Naive thymus-derived CD4-positive, alpha-beta T cell (primary cell): ENCODE results near the gene ANKRD36C. TPM values are rescaled to one million over a fixed set of nuclear protein-coding genes. Genes with fewer than 3 reads are reported as not detected.
"Not testable (repeated sequence)": the region's sequence is repeated elsewhere in the genome, so short reads cannot be mapped to it uniquely, and the experiment has no call there.

Source experiments
- ATAC-seq: fragments of 150-1000 bp; cut with Tn5 transposase; 2 replicates; pipeline ENCODE4 v1.10.0; 2021; ENCODE audit warnings: mild to moderate bottlenecking, moderate library complexity
- CTCF ChIA-PET: fragments of 350-600 bp; sonication (Branson Sonifier 250); formaldehyde crosslinking; loops from one replicate; lab custom pipeline; 2021; ENCODE audit warnings: antibody characterized with exemption; lab: Charles Lee
- POLR2A ChIA-PET: fragments of 350-600 bp; sonication (Branson Sonifier 250); formaldehyde crosslinking; loops from one replicate; lab custom pipeline; 2021; ENCODE audit warnings: antibody characterized with exemption, inconsistent platforms; lab: Charles Lee
- DNase-seq, 9 donors: peaks; one replicate each; pipeline versions ENCODE4 v3.0.0 to v3.0.0-alpha.2; 2020 to 2022; ENCODE audit warnings: mixed read lengths in 1 of 9
- H3K27ac ChIP-seq: one replicate; pipeline ENCODE4 v1.7.0; 2013; ENCODE audit warnings: mild to moderate bottlenecking, low read depth, low read length, moderate library complexity
- H3K27me3 ChIP-seq, 2 donors: one replicate each; pipeline ENCODE4 v1.7.0; 2013; ENCODE audit warnings: low read length in 2 of 2, mild to moderate bottlenecking in 2 of 2, moderate library complexity in 2 of 2; ENCODE audit not compliant: control insufficient read depth in 2 of 2, insufficient read depth in 2 of 2
- H3K36me3 ChIP-seq, 3 experiments: 1 replicate in 2 of 3; 2 replicates in 1 of 3; pipeline ENCODE4 v1.7.0; 2013; ENCODE audit warnings: low read length in 3 of 3, mild to moderate bottlenecking in 3 of 3, moderate library complexity in 1 of 3; ENCODE audit not compliant: insufficient read depth in 3 of 3, control insufficient read depth in 2 of 3
- H3K4me1 ChIP-seq, 2 donors: one replicate each; pipeline ENCODE4 v1.7.0; 2013; ENCODE audit warnings: low read length in 2 of 2, mild to moderate bottlenecking in 2 of 2, moderate library complexity in 1 of 2; ENCODE audit not compliant: control insufficient read depth in 2 of 2, insufficient read depth in 2 of 2
- H3K4me3 ChIP-seq: 2 replicates; pipeline ENCODE4 v1.7.0; 2013; ENCODE audit warnings: mild to moderate bottlenecking, low read length
- H3K9me3 ChIP-seq, 3 experiments: 1 replicate in 2 of 3; 2 replicates in 1 of 3; pipeline ENCODE4 v1.7.0; 2013; ENCODE audit warnings: low read length in 3 of 3; ENCODE audit not compliant: control insufficient read depth in 2 of 3
- H3K27ac Mint-ChIP-seq, 9 donors: one replicate each; pipeline ENCODE4 v1.8.0; 2020 to 2022; ENCODE audit warnings: mixed read lengths in 9 of 9, mild to moderate bottlenecking in 8 of 9, moderate library complexity in 5 of 9, inconsistent platforms in 2 of 9
- H3K27me3 Mint-ChIP-seq, 5 donors: one replicate each; pipeline ENCODE4 v1.8.0; 2021 to 2022; ENCODE audit warnings: mixed read lengths in 5 of 5, mild to moderate bottlenecking in 1 of 5
- H3K36me3 Mint-ChIP-seq, 5 donors: one replicate each; pipeline ENCODE4 v1.8.0; 2020 to 2022; ENCODE audit warnings: mixed read lengths in 5 of 5, mild to moderate bottlenecking in 3 of 5, inconsistent platforms in 1 of 5
- H3K4me1 Mint-ChIP-seq, 7 donors: one replicate each; pipeline ENCODE4 v1.8.0; 2020 to 2022; ENCODE audit warnings: mixed read lengths in 7 of 7, mild to moderate bottlenecking in 3 of 7, inconsistent platforms in 1 of 7
- H3K4me3 Mint-ChIP-seq, 10 donors: one replicate each; pipeline ENCODE4 v1.8.0; 2020 to 2022; ENCODE audit warnings: mild to moderate bottlenecking in 10 of 10, mixed read lengths in 10 of 10, moderate library complexity in 6 of 10, inconsistent platforms in 2 of 10
- H3K9me3 Mint-ChIP-seq, 11 donors: one replicate each; pipeline ENCODE4 v1.8.0; 2020 to 2022; ENCODE audit warnings: mixed read lengths in 11 of 11, mild to moderate bottlenecking in 4 of 11, inconsistent platforms in 1 of 11, moderate library complexity in 1 of 11
- intact Hi-C, 2 donors: fragments of 100-400 bp; cut with micrococcal nuclease; formaldehyde crosslinking; loops; one replicate each; pipeline ENCODE4 v1.15.1; 2023
- polyA plus RNA-seq, 2 donors: library from polyadenylated mRNA; unstranded; fragments of 300-500 nt; fragmentation: Illumina TruSeq; gene quantifications; one replicate each; pipeline ENCODE4 v1.2.3, GENCODE V29; 2021
- total RNA-seq, 6 experiments: library from RNA in 5 of 6; stranded (reverse) in 5 of 6; gene quantifications; 1 replicate in 5 of 6; 2 replicates in 1 of 6; pipeline ENCODE4 v1.2.3 and lab custom pipeline; 2021 to 2026

Gene ANKRD36C
- total and polyA plus RNA-seq, 7 experiments from 2014 or later, result 12.7 to 96.9 (median 74.8) TPM

DNA sequence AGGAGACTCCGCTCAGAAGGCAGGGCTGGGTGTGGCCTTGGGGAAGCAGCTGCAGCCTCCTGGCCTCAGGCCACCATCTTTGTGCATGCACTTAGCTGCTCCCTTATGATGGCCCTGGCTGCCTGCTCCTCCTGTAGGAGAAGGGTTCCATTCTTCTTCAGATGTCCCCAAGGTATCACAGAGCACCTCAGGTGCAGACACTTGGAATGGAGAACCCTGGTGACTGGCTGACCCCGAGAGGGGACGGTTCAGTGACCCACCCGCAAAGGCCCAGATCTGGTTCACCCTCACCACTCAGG is 33.5 kb upstream of the ANKRD36C start:
- intact Hi-C loops, result no loop called here
- H3K9me3 Mint-ChIP-seq, result no peaks in the 10 kb centered on the region

DNA sequence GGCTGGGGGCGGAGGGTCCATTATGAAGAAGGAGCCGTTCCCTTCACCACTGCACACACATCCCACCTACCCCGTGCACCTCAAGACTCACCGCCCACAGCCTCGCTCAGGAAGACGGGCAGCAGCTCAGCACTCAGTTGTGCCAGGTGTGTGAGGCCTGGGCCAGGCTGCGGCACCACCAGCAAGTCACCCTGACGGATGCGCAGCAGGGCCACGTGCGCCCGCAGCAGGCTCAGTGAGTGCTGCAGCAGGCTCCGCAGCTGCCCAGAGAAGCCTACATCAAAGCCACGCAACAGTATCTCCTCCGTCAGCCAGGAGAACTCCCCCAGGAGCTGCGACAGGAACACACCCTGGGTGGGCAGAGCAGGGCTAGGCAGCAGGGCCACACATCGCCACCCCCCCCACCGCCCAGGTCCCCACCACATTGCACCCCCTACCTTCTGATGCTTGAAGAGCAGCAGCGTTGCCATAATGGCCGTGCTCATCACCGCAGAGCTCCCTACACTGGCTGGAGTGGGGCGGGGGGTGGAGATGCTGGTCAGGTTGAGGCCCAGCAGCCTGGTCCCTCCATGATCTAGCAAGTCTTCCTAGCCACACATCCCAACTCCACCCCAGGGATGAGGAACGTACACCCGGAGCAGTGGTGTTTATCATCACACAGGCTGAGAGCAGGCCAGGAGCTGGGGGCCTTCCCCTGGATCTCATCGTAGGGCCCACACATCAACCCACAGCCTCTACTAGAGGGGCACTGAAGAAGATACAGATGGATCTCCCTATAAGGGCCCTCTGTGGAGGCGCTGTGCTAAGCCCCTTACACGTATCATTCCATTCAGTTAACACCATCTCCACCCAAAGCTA is 32.9 kb upstream of the ANKRD36C start:
- no peak for DNase-seq
- no peak overlapping the region for H3K27ac Mint-ChIP-seq
- intact Hi-C loops, result no loop called here
- H3K4me3 Mint-ChIP-seq, result no peak overlapping the region
- CTCF ChIA-PET, result interaction anchor here (1.1 kb wide), 1 partner anchor 94 kb away, joined by 3 read pairs; no protein-coding TSS in a partner anchor
- Histone ChIP-seq H3K4me3 (no peak overlapping the region), H3K4me1 (no peaks in the 10 kb centered on the region), H3K27ac (no peak overlapping the region), H3K27me3 (no peaks in the 10 kb centered on the region), H3K36me3 (no peaks in the 10 kb centered on the region), H3K9me3 (no peaks in the 10 kb centered on the region)
- peaks cover 0 to 3% (median 0%) of the 10 kb centered on the region in 7 donors for H3K4me1 Mint-ChIP-seq
- ATAC-seq, result no peak
- POLR2A ChIA-PET, result no interaction called here
- no peaks in the 10 kb centered on the region for H3K9me3 Mint-ChIP-seq
- no peaks in the 10 kb centered on the region for H3K36me3 Mint-ChIP-seq
- no peaks in the 10 kb centered on the region for H3K27me3 Mint-ChIP-seq

More for the DNA sequence above, 33.5 kb upstream of the ANKRD36C start:
- POLR2A ChIA-PET, result no interaction called here
- H3K36me3 Mint-ChIP-seq, result no peaks in the 10 kb centered on the region
- H3K27me3 Mint-ChIP-seq, result no peaks in the 10 kb centered on the region
- no peak for ATAC-seq
- peaks cover 0 to 3% (median 0%) of the 10 kb centered on the region in 7 donors for H3K4me1 Mint-ChIP-seq
- H3K4me3 ChIP-seq, result no peak overlapping the region
- no peak for DNase-seq
- no peak overlapping the region for H3K27ac ChIP-seq
- no peaks in the 10 kb centered on the region for H3K4me1 ChIP-seq
- H3K27ac Mint-ChIP-seq, result no peak overlapping the region
- no peaks in the 10 kb centered on the region for H3K36me3 ChIP-seq
- CTCF ChIA-PET, result interaction anchor here (1.1 kb wide), 1 partner anchor 93 kb away, joined by 3 read pairs; no protein-coding TSS in a partner anchor
- H3K27me3 ChIP-seq, result no peaks in the 10 kb centered on the region
- no peak overlapping the region for H3K4me3 Mint-ChIP-seq
- H3K9me3 ChIP-seq, result no peaks in the 10 kb centered on the region

DNA sequence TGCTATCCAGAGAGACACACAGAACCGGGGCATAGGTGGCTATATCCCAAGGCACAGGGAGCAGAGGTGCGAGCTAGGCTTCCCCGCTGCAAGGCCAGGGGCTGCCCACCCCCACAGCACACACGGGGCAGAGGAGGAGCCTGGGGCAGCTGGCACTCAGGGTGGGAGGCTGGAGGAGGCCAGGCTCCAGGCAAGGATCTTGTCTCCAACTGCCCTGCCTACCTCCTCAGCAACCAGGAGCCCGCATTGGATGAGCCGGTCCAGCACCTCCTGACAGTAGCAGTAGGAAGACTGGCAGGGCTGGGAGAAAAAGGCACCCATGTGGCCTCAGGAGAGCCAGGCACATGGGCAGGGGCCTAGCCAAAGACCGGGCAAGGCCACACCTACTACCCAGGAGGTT is 32.1 kb upstream of the ANKRD36C start:
- H3K9me3 ChIP-seq, H3K27me3 ChIP-seq, DNase-seq, H3K4me1 Mint-ChIP-seq, intact Hi-C loops, H3K4me1 ChIP-seq, H3K9me3 Mint-ChIP-seq, ATAC-seq, H3K27ac Mint-ChIP-seq, H3K4me3 Mint-ChIP-seq, H3K36me3 ChIP-seq, H3K27me3 Mint-ChIP-seq, H3K4me3 ChIP-seq, POLR2A ChIA-PET, H3K27ac ChIP-seq, H3K36me3 Mint-ChIP-seq: not testable (repeated sequence)
- CTCF ChIA-PET, result interaction anchor here (0.6 to 1.9 kb wide), 3 partner anchors 93 to 138 kb away, joined by 5 to 6 read pairs (median 6); no protein-coding TSS in a partner anchor

GRCh38 chr2:96022701-96023447 is 31.2 kb upstream of the ANKRD36C start:
- H3K4me1 Mint-ChIP-seq, intact Hi-C loops, H3K4me3 Mint-ChIP-seq, H3K36me3 Mint-ChIP-seq, H3K27me3 ChIP-seq, H3K4me3 ChIP-seq, H3K36me3 ChIP-seq, H3K9me3 ChIP-seq, H3K4me1 ChIP-seq, H3K27ac Mint-ChIP-seq, H3K27me3 Mint-ChIP-seq, H3K27ac ChIP-seq, H3K9me3 Mint-ChIP-seq: not testable (repeated sequence)
- POLR2A ChIA-PET, result interaction anchor here (1.7 kb wide), 1 partner anchor 94 kb away, joined by 3 read pairs; no protein-coding TSS in a partner anchor
- peak; percentile 83 for ATAC-seq
- CTCF ChIA-PET, result interaction anchor here (0.8 to 1.9 kb wide), 4 partner anchors 94 to 152 kb away, joined by 4 to 8 read pairs (median 6); no protein-coding TSS in a partner anchor
- peak; percentile 53 to 74 (median 65) for DNase-seq

DNA sequence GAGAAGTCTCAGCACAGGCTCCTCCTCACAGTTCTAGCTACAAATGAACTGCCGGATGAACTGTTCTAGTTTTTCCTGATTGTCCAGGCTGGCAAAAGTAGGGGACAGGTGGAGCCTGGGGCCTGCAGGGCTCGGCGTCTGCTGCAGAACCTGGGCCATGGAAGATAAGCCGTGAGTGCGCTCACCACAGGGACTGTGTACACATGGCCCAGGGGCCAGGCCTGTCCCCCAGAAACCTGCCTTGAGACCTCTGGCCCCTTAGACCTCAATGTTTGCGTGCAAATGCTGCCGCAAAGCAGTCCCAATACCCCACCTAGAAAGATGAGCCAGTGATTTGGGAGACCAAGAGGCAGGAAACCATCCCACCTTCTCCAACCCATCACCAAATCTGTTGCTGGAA is 30.5 kb upstream of the ANKRD36C start:
- CTCF ChIA-PET, result interaction anchor here (0.8 to 1.9 kb wide), 4 partner anchors 95 to 153 kb away, joined by 4 to 8 read pairs (median 6); no protein-coding TSS in a partner anchor
- H3K36me3 Mint-ChIP-seq, H3K9me3 Mint-ChIP-seq, H3K27ac Mint-ChIP-seq, H3K9me3 ChIP-seq, intact Hi-C loops, H3K36me3 ChIP-seq, H3K4me3 ChIP-seq, H3K27ac ChIP-seq, H3K4me3 Mint-ChIP-seq, H3K27me3 ChIP-seq, H3K4me1 Mint-ChIP-seq, ATAC-seq, DNase-seq, H3K4me1 ChIP-seq, H3K27me3 Mint-ChIP-seq: not testable (repeated sequence)
- POLR2A ChIA-PET, result interaction anchor here (1.7 kb wide), 1 partner anchor 95 kb away, joined by 3 read pairs; no protein-coding TSS in a partner anchor

GRCh38 chr2:96021142-96021541 is 29.5 kb upstream of the ANKRD36C start:
- POLR2A ChIA-PET, H3K9me3 Mint-ChIP-seq, H3K4me1 Mint-ChIP-seq, H3K27ac ChIP-seq, H3K4me3 ChIP-seq, ATAC-seq, H3K4me1 ChIP-seq, H3K36me3 Mint-ChIP-seq, CTCF ChIA-PET, H3K27me3 Mint-ChIP-seq, H3K27me3 ChIP-seq, H3K36me3 ChIP-seq, H3K4me3 Mint-ChIP-seq, H3K27ac Mint-ChIP-seq, DNase-seq, intact Hi-C loops, H3K9me3 ChIP-seq: not testable (repeated sequence)
